ENCODE results near the gene TMEM61.
"Not testable (repeated sequence)": the region's sequence is repeated elsewhere in the genome, so short reads cannot be mapped to it uniquely, and the experiment has no call there.

The TMEM61 gene

GRCh38 chr1:54980528-54981241 is at the start of gene TMEM61:
TSS of gene TMEM61 (plus strand) at chr1:54980628. CDS start at chr1:54981066, 438 bp downstream.
- POLR2A ChIA-PET = no interaction called here
- TF ChIP-seq, protein P1, sequence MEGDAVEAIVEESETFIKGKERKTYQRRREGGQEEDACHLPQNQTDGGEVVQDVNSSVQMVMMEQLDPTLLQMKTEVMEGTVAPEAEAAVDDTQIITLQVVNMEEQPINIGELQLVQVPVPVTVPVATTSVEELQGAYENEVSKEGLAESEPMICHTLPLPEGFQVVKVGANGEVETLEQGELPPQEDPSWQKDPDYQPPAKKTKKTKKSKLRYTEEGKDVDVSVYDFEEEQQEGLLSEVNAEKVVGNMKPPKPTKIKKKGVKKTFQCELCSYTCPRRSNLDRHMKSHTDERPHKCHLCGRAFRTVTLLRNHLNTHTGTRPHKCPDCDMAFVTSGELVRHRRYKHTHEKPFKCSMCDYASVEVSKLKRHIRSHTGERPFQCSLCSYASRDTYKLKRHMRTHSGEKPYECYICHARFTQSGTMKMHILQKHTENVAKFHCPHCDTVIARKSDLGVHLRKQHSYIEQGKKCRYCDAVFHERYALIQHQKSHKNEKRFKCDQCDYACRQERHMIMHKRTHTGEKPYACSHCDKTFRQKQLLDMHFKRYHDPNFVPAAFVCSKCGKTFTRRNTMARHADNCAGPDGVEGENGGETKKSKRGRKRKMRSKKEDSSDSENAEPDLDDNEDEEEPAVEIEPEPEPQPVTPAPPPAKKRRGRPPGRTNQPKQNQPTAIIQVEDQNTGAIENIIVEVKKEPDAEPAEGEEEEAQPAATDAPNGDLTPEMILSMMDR (IDR thresholded peaks at IDR 0.05; ENCODE audit: control extremely low read depth, extremely low read depth, low read depth, missing control alignments) = no peak
- CTCF ChIA-PET = interaction anchor here (24.6 kb wide), 1 partner anchor 35 kb away, joined by 609 read pairs; no protein-coding TSS in a partner anchor
- DNase-seq (ENCODE audit: extremely low spot score) = no peak

DNA sequence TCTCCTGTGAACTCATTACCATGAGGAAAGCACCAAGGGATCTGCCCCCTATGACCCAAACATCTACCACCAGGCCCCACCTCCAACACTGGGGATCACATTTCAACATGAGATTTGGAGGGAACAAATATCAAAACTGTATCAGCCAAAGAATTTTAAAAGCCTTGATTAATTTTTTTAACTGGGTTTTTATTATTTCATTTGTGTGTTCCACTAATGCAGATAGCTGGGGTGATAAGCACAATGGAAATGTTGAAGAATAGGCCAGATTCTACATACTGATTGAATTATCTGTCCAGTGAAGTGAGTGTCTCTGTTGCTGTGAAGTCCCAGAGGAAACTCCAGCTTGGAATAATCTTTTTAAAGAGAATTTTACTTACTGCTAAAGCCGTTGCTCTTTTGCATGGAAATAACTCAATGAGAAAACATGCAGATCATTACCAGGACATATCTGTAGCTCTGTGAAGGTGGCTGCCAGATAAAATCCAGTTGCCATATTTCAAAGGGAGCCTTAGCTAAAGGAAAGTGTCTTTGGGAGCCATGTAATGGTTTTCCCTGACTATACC is 49.1 kb upstream of the TMEM61 start:
- POLR2A ChIA-PET = no interaction called here
- CTCF ChIA-PET = interaction anchor here (1.4 to 6.4 kb wide), 5 partner anchors 9 to 91 kb away, joined by 3 to 49 read pairs (median 7); no protein-coding TSS in a partner anchor
- DNase-seq (ENCODE audit: extremely low spot score) = no peak
- TF ChIP-seq, protein P1 (IDR thresholded peaks at IDR 0.05; ENCODE audit: control extremely low read depth, extremely low read depth, low read depth, missing control alignments) = no peak

DNA sequence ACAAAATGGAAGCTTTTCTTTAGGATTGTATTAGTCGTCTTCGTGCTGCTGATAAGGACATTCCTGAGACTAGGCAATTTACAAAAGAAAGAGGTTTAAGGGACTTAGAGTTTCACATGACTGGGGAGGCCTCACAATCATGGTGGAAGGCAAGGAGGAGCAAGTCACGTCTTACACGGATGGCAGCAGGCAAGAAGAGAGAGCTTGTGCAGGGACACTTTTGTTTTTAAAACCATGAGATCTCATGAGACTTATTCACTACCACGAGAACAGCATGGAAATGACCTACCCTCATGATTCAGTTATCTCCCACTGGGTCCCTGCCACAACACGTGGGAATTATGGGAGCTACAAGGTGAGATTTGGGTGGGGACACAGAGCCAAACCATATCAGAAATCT is 46.3 kb upstream of the TMEM61 start:
- CTCF ChIA-PET = interaction anchor here (1.1 to 3.3 kb wide), 3 partner anchors 11 to 88 kb away, joined by 3 to 17 read pairs (median 6); no protein-coding TSS in a partner anchor
- POLR2A ChIA-PET; DNase-seq (ENCODE audit: extremely low spot score): not testable (repeated sequence)

- POLR2A ChIA-PET = no interaction called here
- CTCF ChIA-PET = interaction anchor here (1.1 to 3.3 kb wide), 3 partner anchors 10 to 87 kb away, joined by 3 to 17 read pairs (median 6); no protein-coding TSS in a partner anchor
- TF ChIP-seq, protein P1 (IDR thresholded peaks at IDR 0.05; ENCODE audit: control extremely low read depth, extremely low read depth, low read depth, missing control alignments) = no peak
- DNase-seq (ENCODE audit: extremely low spot score) = no peak
Measured at GRCh38 chr1:54934869-54935268, 45.6 kb upstream of the TMEM61 start.

GRCh38 chr1:54936791-54937190 is 43.6 kb upstream of the TMEM61 start:
- ChIA-PET POLR2A (no interaction called here), CTCF (interaction anchor here (3.3 kb wide), 1 partner anchor 8 kb away, joined by 17 read pairs; no protein-coding TSS in a partner anchor)
- no peak for DNase-seq (ENCODE audit: extremely low spot score)
- TF ChIP-seq, protein P1 (IDR thresholded peaks at IDR 0.05; ENCODE audit: control extremely low read depth, extremely low read depth, low read depth, missing control alignments) = no peak

GRCh38 chr1:54937469-54937868 is 43.0 kb upstream of the TMEM61 start:
- CTCF ChIA-PET = interaction anchor here (1.1 to 17.7 kb wide), 4 partner anchors 8 to 85 kb away, joined by 3 to 609 read pairs (median 12); partner anchors contain the start of gene BSND
- TF ChIP-seq, protein P1 (IDR thresholded peaks at IDR 0.05; ENCODE audit: control extremely low read depth, extremely low read depth, low read depth, missing control alignments) = no peak
- POLR2A ChIA-PET = no interaction called here
- DNase-seq (ENCODE audit: extremely low spot score) = no peak

- POLR2A ChIA-PET; DNase-seq (ENCODE audit: extremely low spot score): not testable (repeated sequence)
- CTCF ChIA-PET = interaction anchor here (1.4 to 17.7 kb wide), 3 partner anchors 11 to 83 kb away, joined by 3 to 609 read pairs (median 20); partner anchors contain the start of gene BSND
Measured at GRCh38 chr1:54938955-54939354, 41.5 kb upstream of the TMEM61 start.
